IMR-90 (cell line): ENCODE results near the gene EMC9. TPM values are rescaled to one million over a fixed set of nuclear protein-coding genes. Genes with fewer than 3 reads are reported as not detected.

Experiments used
- ATAC-seq: fragments of 200-7000 bp; cut with Tn5 transposase; 2 replicates; pipeline ENCODE4 v1.9.1; 2020; ENCODE audit warnings: low read depth, mild to moderate bottlenecking, moderate library complexity
- BruUV-seq: library from RNA; stranded (reverse); fragments of 400-500 nt; replicated peaks from 2 replicates; lab custom pipeline; 2021; lab: Mats Ljungman, UMichigan
- CTCF ChIA-PET: fragments of 300-600 bp; formaldehyde crosslinking; extraction: SDS; loops from one replicate; lab custom pipeline; 2021; ENCODE audit warnings: antibody characterized with exemption; lab: Yijun Ruan, JAX
- POLR2A ChIA-PET: fragments of 300-600 bp; sonication (Branson Sonifier 250); formaldehyde crosslinking; loops from one replicate; lab custom pipeline; 2022; ENCODE audit warnings: antibody characterized with exemption; ENCODE audit not compliant: unreplicated experiment; lab: Charles Lee
- DNase-seq: peaks from one replicate; pipeline ENCODE4 v3.0.0; 2013
- H2AFZ ChIP-seq: replicated peaks from 2 replicates; pipeline ENCODE3; 2013; ENCODE audit warnings: low read length, mild to moderate bottlenecking; ENCODE audit not compliant: poor library complexity
- H2AK5ac ChIP-seq: 2 replicates; pipeline ENCODE4 v1.6.1; 2013; ENCODE audit warnings: low read depth, low read length, inconsistent platforms
- H2AK9ac ChIP-seq: replicated peaks from 2 replicates; pipeline ENCODE3; 2013; ENCODE audit warnings: mild to moderate bottlenecking, low read depth, low read length, moderate library complexity; ENCODE audit not compliant: poor library complexity
- H2BK120ac ChIP-seq: 2 replicates; pipeline ENCODE4 v1.6.1; 2013; ENCODE audit warnings: low read depth, low read length, inconsistent platforms
- H2BK15ac ChIP-seq: 3 replicates; pipeline ENCODE4 v1.6.1; 2013; ENCODE audit warnings: low read depth, low read length, inconsistent platforms
- H2BK20ac ChIP-seq: 2 replicates; pipeline ENCODE4 v1.6.1; 2013; ENCODE audit warnings: low read depth, mild to moderate bottlenecking, inconsistent platforms, low read length, moderate library complexity
- H2BK5ac ChIP-seq: 2 replicates; pipeline ENCODE4 v1.6.1; 2013; ENCODE audit warnings: mild to moderate bottlenecking, low read depth, low read length, inconsistent platforms; ENCODE audit not compliant: poor library complexity, severe bottlenecking
- H3K14ac ChIP-seq: replicated peaks from 2 replicates; pipeline ENCODE4 v1.6.1; 2013; ENCODE audit warnings: low read depth, low read length, inconsistent platforms
- H3K18ac ChIP-seq: 2 replicates; pipeline ENCODE4 v1.6.1; 2013; ENCODE audit warnings: low read depth, low read length, control low read depth
- H3K23ac ChIP-seq: 2 replicates; pipeline ENCODE4 v1.6.1; 2013; ENCODE audit warnings: low read depth, low read length, inconsistent platforms
- H3K27ac ChIP-seq: 2 replicates; pipeline ENCODE4 v1.5.1; 2013; ENCODE audit warnings: mild to moderate bottlenecking, control low read depth, low read length; ENCODE audit not compliant: insufficient read depth
- H3K27me3 ChIP-seq: 2 replicates; pipeline ENCODE4 v1.6.1; 2013; ENCODE audit warnings: low read length; ENCODE audit not compliant: control insufficient read depth, insufficient read depth
- H3K36me3 ChIP-seq: 2 replicates; pipeline ENCODE4 v1.6.1; 2013; ENCODE audit warnings: low read length, mixed read lengths; ENCODE audit not compliant: control insufficient read depth, insufficient read depth
- H3K4ac ChIP-seq: 2 replicates; pipeline ENCODE4 v1.6.1; 2013; ENCODE audit warnings: low read depth, low read length, inconsistent platforms
- H3K4me1 ChIP-seq: 2 replicates; pipeline ENCODE4 v1.6.1; 2013; ENCODE audit warnings: low read length, mixed read lengths; ENCODE audit not compliant: control insufficient read depth, insufficient read depth
- H3K4me2 ChIP-seq: 2 replicates; pipeline ENCODE4 v1.6.1; 2013; ENCODE audit warnings: low read depth, mild to moderate bottlenecking, control low read depth, low read length, moderate library complexity
- H3K4me3 ChIP-seq: 2 replicates; pipeline ENCODE4 v1.5.1; 2013; ENCODE audit warnings: low read depth, mild to moderate bottlenecking, control low read depth, low read length, moderate library complexity; ENCODE audit not compliant: insufficient read depth
- H3K56ac ChIP-seq: 2 replicates; pipeline ENCODE4 v1.6.1; 2013; ENCODE audit warnings: low read length, inconsistent platforms; ENCODE audit not compliant: insufficient read depth; ENCODE audit errors: extremely low read depth
- H3K79me1 ChIP-seq, 2 experiments: 2 replicates each; pipeline ENCODE4 v1.6.1; 2013; ENCODE audit warnings: low read length in 2 of 2, inconsistent platforms in 1 of 2, low read depth in 1 of 2
- H3K9ac ChIP-seq: 2 replicates; pipeline ENCODE4 v1.6.1; 2013; ENCODE audit warnings: low read depth, low read length, control low read depth
- H3K9me1 ChIP-seq: 2 replicates; pipeline ENCODE4 v1.6.1; 2013; ENCODE audit warnings: low read length, inconsistent platforms; ENCODE audit not compliant: insufficient read depth
- H3K9me3 ChIP-seq: 2 replicates; pipeline ENCODE4 v1.6.1; 2013; ENCODE audit warnings: low read length; ENCODE audit not compliant: control insufficient read depth, insufficient read depth
- H4K20me1 ChIP-seq: 2 replicates; pipeline ENCODE4 v1.6.1; 2013; ENCODE audit warnings: low read length, inconsistent platforms; ENCODE audit not compliant: insufficient read depth
- H4K5ac ChIP-seq: 2 replicates; pipeline ENCODE4 v1.6.1; 2013; ENCODE audit warnings: mild to moderate bottlenecking, low read depth, low read length, control low read depth
- H4K8ac ChIP-seq, 2 experiments: 2 replicates each; pipeline ENCODE4 v1.6.1; 2013; ENCODE audit warnings: low read depth in 2 of 2, low read length in 2 of 2, control low read depth in 1 of 2, inconsistent platforms in 1 of 2
- H4K91ac ChIP-seq: 2 replicates; pipeline ENCODE4 v1.6.1; 2013; ENCODE audit warnings: low read depth, low read length, inconsistent platforms; ENCODE audit not compliant: insufficient read depth
- BHLHE40 ChIP-seq: fragments of 150-350 bp; IDR thresholded peaks from 2 replicates; pipeline ENCODE4 v1.6.1; 2016; ENCODE audit warnings: mild to moderate bottlenecking, low read depth, low read length
- CEBPB ChIP-seq: IDR thresholded peaks from 2 replicates; pipeline ENCODE4 v1.6.1; 2012; ENCODE audit warnings: low read depth, low read length, improper control_type of control experiment
- MAFK ChIP-seq: IDR thresholded peaks from 2 replicates; pipeline ENCODE4 v1.6.1; 2012; ENCODE audit warnings: low read depth, low read length, improper control_type of control experiment
- POLR2A ChIP-seq: IDR thresholded peaks from 2 replicates; pipeline ENCODE4 v1.6.1; 2012; ENCODE audit warnings: mild to moderate bottlenecking, low read depth, low read length
- RAD21 ChIP-seq: IDR thresholded peaks from 2 replicates; pipeline ENCODE4 v1.6.1; 2012; ENCODE audit warnings: low read length, improper control_type of control experiment
- RFX5 ChIP-seq: IDR thresholded peaks from 2 replicates; pipeline ENCODE4 v1.8.0; 2012; ENCODE audit warnings: low read depth, mild to moderate bottlenecking, low read length, moderate library complexity
- SMC3 ChIP-seq: fragments of 150-350 bp; IDR thresholded peaks from 2 replicates; pipeline ENCODE4 v1.6.1; 2016; ENCODE audit warnings: low read depth, mild to moderate bottlenecking, antibody characterized with exemption, low read length, moderate library complexity
- WGBS, 2 experiments: methylation state at CpG; one replicate each; pipeline versions ENCODE4 v1.1.5 to v1.1.7; 2013; ENCODE audit warnings: missing lambda C conversion rate in 2 of 2; ENCODE audit not compliant: insufficient read length in 1 of 2; ENCODE audit errors: extremely low coverage in 2 of 2; 5-methylcytosine and 5-hydroxymethylcytosine counted together
- dilution Hi-C: fragments of 300-500 bp; cut with HindIII; formaldehyde crosslinking; loops from one replicate; pipeline ENCODE4 v1.14.3; 2018; ENCODE audit warnings: low sequenced_read_pairs; ENCODE audit not compliant: unreplicated experiment
- in situ Hi-C: fragments of 300-500 bp; cut with MboI; formaldehyde crosslinking; loops from 3 replicates; pipeline ENCODE4 v1.14.3; 2019; ENCODE audit warnings: low sequenced_read_pairs, inconsistent platforms, mixed read lengths
- intact Hi-C: fragments of 100-400 bp; cut with micrococcal nuclease; formaldehyde crosslinking; loops from 2 replicates; pipeline ENCODE4 v1.10.0; 2022
- polyA plus RNA-seq, 3 experiments: library from polyadenylated mRNA; depleted of rRNA; stranded (reverse); fragments of >200 nt; gene quantifications; 2 replicates each; pipeline ENCODE4 v1.2.3, GENCODE V29; 2012; ENCODE audit warnings: low replicate concordance in 1 of 3
- total RNA-seq: library from RNA; depleted of rRNA; stranded (reverse); fragments of >200 nt; gene quantifications from 2 replicates; pipeline ENCODE4 v1.2.3, GENCODE V29; 2012
- TF ChIP-seq, protein P1 (sequence below): conservative IDR thresholded peaks from 2 replicates; pipeline ENCODE4 v1.5.1; 2012; ENCODE audit warnings: mild to moderate bottlenecking, low read depth, low read length, improper control_type of control experiment

Gene EMC9
- total and polyA plus RNA-seq, 2 of the 4 experiments (the other 2 are of a cell fraction): 15.1 to 19.2 TPM

DNA sequence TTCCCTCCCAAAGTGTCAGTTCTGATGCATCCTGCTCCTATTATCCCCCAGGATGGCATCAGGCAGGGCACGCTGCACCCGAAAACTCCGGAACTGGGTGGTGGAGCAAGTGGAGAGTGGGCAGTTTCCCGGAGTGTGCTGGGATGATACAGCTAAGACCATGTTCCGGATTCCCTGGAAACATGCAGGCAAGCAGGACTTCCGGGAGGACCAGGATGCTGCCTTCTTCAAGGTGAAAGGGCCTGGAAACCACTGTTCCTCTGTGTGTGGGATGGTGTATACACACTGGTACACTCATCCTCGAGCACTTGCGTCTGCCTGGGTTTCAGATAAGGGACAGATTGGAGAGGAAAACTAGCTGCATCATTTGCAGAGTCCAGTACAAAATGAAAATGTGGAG is 20.7 kb upstream of the EMC9 start:
- no peak overlapping the region for H2BK15ac ChIP-seq
- peaks cover 7% of the 10 kb centered on the region for H3K4me1 ChIP-seq
- 31% methylated on average over 3 of the region's 8 CpGs; no CpG with 5 or more reads in 1 of the 2 experiments for WGBS, 2 experiments
- H3K56ac ChIP-seq: peak overlapping the region; percentile 34; the same call in 1 of the 2 replicates
- peaks cover 12 to 40% of the 10 kb centered on the region in 2 experiments; a peak in 3 of 4 replicates for H3K79me1 ChIP-seq
- peak overlapping the region; percentile 60; the same call in 1 of the 2 replicates for H4K91ac ChIP-seq
- no peak for TF ChIP-seq BHLHE40
- no peak for TF ChIP-seq MAFK
- TF ChIP-seq, protein P1, sequence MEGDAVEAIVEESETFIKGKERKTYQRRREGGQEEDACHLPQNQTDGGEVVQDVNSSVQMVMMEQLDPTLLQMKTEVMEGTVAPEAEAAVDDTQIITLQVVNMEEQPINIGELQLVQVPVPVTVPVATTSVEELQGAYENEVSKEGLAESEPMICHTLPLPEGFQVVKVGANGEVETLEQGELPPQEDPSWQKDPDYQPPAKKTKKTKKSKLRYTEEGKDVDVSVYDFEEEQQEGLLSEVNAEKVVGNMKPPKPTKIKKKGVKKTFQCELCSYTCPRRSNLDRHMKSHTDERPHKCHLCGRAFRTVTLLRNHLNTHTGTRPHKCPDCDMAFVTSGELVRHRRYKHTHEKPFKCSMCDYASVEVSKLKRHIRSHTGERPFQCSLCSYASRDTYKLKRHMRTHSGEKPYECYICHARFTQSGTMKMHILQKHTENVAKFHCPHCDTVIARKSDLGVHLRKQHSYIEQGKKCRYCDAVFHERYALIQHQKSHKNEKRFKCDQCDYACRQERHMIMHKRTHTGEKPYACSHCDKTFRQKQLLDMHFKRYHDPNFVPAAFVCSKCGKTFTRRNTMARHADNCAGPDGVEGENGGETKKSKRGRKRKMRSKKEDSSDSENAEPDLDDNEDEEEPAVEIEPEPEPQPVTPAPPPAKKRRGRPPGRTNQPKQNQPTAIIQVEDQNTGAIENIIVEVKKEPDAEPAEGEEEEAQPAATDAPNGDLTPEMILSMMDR: no peak
- TF ChIP-seq POLR2A: no peak
- no peak for TF ChIP-seq RFX5
- TF ChIP-seq RAD21: no peak
- TF ChIP-seq SMC3: no peak
- TF ChIP-seq CEBPB: no peak
- peak overlapping the region; percentile 96 for H3K14ac ChIP-seq
- peak overlapping the region; percentile 78 for H4K5ac ChIP-seq
- ChIA-PET POLR2A (no interaction called here), CTCF (interaction anchor here (1.3 kb wide), 1 partner anchor 48 kb away, joined by 4 read pairs; the partner anchor contains the start of genes DCAF11 and NRL)
- H2BK5ac ChIP-seq: peak overlapping the region; percentile 80
- dilution Hi-C loops: no loop called here
- intact Hi-C loops: no loop called here
- BruUV-seq: no TSS peak
- H4K8ac ChIP-seq: peak overlapping the region; percentile 38 to 95; a peak in 3 of 4 replicates
- H3K4me2 ChIP-seq: peak overlapping the region; percentile 81
- H3K27me3 ChIP-seq: no peaks in the 10 kb centered on the region
- peaks cover 66% of the 10 kb centered on the region for H3K36me3 ChIP-seq
- H2BK20ac ChIP-seq: no peak overlapping the region
- H3K4me3 ChIP-seq: peak overlapping the region; percentile 57
- H3K9ac ChIP-seq: peak overlapping the region; percentile 88
- no peak overlapping the region for H3K18ac ChIP-seq
- H3K9me1 ChIP-seq: peaks cover 7% of the 10 kb centered on the region
- peak overlapping the region; percentile 93 for H3K23ac ChIP-seq
- no peaks in the 10 kb centered on the region for H3K9me3 ChIP-seq
- H3K4ac ChIP-seq: peak overlapping the region; percentile 95
- no peaks in the 10 kb centered on the region for H4K20me1 ChIP-seq
- peak overlapping the region; percentile 53 for H2AFZ ChIP-seq
- H2BK120ac ChIP-seq: 0 out of 2 replicates have a peak overlapping the region, but pooled peaks have one; percentile 49
- H3K27ac ChIP-seq: peak overlapping the region; percentile 32; the same call in 1 of the 2 replicates
- H2AK9ac ChIP-seq: peak overlapping the region; percentile 99
- peak overlapping the region; percentile 85 for H2AK5ac ChIP-seq
- peak; percentile 75 for DNase-seq
- in situ Hi-C loops: no loop called here
- ATAC-seq: no peak
